ENCODE data around the gene LAMA3.

Gene LAMA3

DNA sequence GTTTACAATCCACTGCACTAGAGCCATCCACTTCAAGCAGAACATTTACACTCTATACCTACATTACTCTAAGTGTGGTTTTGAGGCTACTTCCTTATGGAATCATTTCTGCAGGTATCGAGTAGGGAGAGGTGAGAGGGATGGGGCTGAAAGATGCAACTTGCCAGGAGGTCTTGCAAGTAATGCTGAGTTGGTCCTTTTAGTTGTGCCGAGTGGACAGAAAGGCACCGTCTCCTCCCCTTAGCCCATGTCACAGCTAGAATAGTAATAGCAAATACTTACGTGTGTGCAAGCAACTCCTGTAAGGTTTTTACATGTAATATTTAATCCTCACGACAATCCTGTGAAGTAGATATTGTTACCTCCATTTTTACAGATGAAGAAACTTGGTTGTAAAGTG is 166.5 kb downstream of the LAMA3 start:
- DNase-seq, result no peak

DNA sequence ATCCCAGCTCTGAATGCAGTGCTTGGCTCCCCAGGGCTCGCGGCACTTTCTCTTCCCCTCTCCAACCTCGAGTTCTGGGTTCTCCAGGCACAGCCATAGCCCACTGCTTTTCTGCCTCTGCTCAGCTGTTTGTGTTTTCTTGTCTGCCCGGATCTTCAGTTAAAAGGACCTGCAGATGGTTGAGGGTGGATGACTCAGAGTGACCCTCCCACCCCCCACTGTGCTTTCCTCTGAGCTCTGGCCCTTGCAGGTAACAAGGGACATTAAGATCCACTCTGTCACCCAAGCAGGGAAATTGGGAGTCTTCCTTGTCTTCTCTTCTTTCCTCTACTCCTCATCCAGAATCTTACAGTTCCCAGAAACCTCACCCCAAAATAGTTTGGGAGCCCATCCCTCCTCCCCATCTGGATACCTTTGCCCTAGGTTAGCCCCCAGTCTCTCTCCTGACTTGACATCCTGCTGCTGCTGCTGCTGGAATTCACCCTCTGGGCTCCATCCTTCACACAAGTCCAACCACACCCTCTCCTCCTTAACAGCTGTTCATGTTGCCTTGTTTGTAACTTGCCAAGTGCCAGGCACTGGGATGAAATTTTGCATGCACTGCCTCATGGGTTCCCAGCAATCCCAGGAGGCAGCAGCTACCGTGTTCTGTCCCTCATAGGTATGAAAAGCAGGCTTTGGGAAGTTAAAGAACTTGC is 167.4 kb downstream of the LAMA3 start:
- DNase-seq, result no peak

DNA sequence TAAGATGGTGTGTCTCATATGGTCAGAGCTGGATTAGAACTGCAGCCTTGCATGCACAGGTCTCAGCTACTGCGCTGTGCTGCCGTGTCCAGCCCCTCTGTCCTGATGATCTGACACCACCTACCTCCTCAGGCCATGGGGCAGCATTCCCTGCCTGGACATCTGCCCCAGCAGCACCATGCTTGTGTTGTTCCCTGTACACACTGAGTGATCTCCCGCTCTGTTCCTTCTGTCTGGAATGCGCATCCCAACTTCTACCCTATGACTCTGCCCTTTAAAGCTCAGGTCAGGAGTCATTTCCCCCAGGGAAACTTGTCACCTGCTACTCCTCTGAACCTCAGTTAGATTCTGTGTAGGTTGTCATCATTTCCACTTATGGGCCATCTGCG is 167.9 kb downstream of the LAMA3 start:
- no peak for DNase-seq

DNA sequence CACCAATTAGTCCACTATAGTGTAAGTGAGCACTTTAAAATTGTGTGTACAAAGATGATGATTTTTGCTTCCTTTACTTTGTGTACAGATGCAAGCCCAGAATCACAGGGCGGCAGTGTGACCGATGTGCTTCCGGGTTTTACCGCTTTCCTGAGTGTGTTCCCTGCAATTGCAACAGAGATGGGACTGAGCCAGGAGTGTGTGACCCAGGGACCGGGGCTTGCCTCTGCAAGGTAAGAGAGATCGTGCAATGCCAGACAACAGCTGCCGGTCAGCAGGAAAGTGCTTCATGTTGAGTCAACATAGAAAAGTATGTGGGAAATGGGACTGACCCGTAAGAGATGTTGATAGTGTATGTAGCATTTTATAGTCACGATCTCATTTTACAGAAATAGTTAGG is 168.5 kb downstream of the LAMA3 start:
- DNase-seq, result no peak

DNA sequence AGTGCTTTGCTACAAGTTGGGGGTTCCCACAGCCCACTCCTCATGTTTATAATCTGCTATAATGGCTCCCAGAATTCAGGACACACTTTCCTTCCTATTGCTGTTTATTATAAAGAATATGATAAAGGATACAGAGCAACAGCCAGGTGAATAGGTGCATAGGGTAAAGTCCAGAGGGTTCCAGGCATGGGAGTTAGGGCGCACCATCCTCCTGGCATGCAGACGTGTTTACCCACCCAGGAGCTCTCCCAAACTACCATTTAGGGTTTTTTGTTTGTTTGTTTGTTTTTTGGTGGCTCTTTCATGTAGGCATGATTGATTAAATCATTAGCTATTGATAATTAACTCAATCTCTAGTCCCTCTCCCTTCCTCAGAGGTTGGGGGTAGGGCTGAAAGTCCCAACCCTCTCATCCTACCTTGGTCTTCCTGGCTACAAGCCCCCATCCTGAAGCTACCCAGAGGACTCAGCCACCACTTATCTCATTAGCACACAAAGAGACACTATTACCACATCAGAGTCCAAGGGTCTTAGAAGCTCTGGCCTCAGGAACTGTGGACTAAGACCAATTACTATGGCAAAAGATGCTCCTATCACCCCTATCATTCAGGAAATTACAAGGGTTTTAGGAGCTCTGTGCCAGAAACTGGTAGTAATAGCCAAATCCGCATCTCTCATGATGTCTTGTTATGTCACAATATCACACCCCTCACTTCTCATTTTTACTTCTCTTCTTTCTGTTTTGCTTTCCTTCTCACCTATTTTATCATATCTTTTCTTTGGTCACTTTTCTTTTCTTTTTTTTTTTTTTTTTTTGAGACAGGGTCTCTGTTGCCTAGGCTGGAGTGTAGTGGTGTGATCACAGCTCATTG is 170.4 kb downstream of the LAMA3 start:
- DNase-seq, result no peak

DNA sequence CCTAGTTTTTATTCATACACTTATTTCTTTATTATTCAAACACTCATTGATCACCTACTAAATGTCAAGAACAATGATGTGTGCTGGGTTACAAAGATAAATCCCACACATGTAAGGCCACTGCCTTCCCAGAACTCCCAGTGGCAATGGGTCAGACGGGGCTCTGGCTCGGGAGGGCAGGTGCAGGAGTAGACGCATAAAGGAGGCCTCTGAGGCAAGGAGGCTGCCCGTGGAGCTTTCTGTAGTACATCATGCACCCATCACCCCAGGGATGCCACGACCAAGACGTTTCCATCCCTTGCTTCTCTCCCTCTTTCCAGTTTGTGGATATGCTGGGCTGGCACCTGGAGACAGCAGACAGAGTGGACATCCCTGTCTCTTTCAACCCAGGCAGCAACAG is 172.1 kb downstream of the LAMA3 start:
- no peak for DNase-seq

DNA sequence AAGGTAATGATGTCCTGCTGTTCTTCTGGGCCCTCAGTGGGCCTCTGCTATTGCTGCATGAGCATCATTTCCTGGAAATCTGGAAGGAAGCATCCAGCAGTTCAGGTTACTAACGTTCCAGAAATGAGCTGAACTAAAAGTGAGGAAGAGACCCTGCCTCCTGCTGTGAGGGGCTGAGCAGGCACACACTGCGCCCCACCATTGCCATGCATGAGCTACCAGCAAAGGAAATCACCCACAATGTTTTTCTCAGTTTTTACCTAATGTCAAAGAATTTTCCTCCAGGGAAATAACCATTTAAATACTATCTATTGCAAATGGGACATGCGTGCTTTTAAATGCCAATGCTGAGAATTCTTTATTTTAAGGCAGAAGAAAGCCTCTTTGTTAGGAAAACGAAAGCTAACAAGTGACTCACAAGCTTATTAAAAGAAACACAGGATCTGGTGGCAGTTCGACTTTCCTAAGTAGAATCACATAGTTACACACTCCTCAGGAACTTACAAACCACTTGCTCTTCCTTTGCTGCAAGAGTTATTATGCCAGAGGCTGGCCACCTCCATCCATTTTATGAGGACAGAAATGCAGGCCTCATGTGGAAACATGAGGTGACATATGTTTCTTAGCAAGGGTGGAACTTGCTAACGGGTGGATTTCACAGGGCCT is 172.7 kb downstream of the LAMA3 start:
- no peak for DNase-seq

DNA sequence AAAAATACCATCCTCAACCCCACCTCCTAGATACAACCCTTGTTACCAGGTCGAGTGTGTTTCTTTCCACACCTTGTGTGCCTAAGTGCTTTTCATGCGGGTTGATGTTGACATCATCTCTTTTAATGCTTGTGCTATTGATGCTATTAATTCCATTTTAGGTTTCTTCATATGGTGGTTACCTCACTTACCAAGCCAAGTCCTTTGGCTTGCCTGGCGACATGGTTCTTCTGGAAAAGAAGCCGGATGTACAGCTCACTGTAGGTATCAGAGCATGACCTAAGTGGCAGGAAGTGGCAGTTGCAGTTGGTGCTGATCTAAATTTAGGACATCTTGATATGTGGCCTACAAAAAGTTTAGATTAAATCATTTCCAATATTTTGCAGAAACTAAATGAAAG is 175.4 kb downstream of the LAMA3 start:
- peak; percentile 55 for DNase-seq

DNA sequence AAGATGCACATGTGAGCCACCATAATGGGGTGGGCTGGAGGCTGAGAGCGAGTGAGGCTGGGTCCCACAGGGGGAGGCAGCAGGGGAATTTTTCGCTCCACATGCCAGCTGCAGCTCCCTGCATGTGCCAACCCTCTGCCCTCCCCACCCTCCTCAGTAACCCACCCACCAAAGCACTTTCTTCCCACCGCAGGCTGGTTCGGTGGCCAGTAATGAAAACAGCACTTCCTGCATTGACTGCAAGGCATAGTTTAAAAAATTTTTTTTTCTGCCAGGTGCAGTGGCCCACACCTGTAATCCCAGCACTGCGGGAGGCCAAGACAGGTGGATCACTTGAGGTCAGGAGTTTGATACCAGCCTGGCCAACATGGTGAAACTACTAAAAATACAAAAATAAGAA is 177.8 kb downstream of the LAMA3 start:
- DNase-seq, result no peak

DNA sequence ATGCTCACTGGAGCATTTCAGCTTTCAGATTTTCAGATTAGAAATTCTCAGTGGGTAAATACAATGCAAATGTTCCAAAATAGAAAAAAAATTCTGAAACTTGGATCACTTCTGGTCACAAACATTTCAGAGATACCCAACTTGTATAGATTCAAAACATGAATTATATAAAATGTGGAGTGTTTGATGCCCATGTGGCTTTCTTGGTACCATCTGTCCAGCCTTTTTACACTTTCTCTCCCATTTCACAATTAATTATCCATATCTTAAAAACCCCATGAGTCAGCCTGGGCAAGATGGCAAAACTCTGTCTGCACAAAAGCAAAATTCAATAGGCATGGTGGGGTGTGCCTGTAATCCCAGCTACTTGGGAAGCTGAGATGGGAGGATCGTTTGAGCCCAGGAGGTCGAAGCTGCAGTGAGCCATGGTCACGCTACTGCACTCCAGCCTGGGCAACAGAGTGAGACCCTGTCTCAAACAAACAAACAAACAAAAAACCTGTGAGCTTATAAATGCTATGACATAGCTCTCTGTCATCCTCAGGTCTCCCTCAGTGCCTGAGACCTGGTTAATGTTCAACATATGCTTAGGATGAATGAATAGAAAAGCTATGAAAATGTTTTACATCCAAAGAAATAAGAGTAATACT is 179.0 kb downstream of the LAMA3 start:
- no peak for DNase-seq

DNA sequence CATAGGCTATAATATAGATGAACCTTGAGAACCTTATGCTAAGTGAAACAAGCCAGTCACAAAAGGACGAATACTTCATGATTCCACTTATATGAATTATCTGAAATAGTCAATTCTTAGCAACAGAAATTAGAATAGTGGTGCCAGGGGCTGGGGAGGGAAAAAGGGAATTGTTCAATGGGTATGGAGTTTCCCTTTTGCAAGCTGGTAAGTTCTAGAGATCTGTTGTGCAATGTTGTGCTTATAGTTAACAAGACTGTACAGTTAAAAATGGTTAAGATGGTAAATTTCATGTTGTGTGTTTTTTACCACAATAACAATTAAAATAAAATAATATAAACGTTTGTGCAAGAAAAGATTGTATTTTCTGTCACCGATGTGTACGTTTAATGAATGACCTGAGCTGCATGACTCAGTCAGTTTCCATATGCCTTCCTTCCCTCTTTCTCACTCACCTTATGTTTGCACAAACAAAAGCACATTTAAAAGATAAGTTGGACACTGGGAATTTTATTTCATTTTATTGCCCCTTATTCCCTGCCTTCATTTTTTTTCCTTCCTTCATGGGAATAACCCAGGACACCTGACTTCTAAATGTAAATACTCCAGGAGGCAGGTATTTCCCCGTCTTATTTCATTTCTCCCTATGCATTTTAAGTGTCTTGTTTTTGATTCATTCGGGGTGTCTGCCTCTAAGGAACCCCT is 181.6 kb downstream of the LAMA3 start:
- no peak for DNase-seq

DNA sequence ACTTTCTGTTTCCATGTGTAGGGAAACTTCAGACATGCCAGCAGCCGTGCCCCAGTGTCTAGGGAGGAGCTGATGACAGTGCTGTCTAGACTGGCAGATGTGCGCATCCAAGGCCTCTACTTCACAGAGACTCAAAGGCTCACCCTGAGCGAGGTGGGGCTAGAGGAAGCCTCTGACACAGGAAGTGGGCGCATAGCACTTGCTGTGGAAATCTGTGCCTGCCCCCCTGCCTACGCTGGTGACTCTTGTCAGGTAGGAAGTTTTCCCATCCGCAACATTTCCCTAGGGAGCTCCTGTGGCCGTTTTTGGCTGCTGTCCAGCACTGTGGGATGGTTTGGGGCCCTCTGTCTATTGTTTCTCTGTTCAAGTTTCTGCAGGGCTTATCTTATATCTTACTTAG is 182.2 kb downstream of the LAMA3 start:
- peak; percentile 77 for DNase-seq

DNA sequence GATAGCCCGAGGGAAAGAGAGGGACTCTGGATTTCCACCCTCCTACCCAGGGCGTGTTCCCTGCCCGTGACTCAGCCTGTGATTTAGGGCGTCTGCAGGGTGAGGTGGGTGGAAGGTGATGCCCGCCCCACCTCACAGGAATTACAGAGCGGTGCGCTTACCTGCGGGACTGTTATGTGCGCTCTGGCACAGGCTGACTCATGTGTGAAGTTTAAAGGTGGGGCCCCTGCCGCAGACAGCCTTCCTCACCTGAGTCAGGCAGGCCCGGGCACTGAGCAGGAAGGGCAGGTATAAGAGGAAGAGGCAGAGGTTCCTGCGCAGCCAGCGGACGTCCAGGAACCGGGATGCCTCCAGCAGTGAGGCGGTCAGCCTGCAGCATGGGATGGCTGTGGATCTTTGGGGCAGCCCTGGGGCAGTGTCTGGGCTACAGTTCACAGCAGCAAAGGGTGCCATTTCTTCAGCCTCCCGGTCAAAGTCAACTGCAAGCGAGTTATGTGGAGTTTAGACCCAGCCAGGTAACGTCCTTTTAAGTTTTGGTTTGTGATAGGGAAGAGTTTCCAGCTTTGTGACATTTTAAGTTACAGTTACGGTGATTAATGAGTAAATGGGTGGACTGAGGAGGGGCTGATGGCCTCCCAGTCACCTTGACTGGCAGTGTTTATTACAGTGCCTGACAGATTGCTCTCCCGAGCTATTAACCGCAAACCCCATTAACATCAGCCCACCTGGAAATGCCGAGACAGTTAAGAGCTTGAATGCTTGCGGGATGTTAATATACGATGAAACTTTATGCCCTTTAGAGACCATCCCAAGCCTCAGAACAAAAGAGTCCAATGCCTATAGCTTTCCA is 183.7 kb downstream of the LAMA3 start:
- peak; percentile 47 for DNase-seq

DNA sequence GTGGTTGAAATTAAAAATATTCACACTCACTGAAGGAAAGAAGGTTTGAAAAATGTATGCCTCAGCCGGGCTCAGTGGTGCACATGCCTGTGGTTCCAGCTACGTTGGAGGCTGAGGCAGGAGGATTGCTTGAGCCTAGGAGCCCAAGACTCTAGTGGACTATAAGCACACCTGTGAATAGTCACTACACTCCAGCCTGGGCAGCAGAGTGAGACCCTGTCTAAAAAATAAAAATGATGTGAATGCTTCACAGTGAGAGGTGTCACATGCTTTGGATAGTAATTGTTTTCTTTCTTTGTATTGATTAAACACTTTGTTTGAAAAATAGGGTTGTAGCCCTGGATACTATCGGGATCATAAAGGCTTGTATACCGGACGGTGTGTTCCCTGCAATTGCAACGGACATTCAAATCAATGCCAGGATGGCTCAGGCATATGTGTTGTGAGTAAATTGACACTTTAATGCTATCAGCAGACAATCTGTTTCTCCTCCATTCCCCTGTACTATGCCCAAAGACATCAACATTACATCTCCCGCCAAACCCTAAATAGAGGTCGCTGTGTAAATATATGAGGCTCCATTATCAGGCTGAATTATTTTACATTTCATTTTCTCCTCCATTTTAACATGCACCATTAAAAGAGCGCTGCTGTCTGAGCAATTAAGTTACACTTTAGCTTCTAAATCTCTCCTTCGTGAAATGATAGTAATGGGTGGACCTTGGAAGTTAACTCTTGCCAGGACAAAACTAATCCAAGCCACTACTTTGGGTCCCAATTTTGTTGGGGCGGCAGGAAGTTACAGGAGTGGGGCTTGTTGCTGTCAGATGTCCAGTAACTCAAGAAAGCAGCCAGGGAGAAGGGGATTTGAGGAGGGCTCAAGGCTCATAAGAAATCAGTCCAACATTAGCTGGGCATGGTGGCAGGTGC is 187.0 kb downstream of the LAMA3 start:
- no peak for DNase-seq

DNA sequence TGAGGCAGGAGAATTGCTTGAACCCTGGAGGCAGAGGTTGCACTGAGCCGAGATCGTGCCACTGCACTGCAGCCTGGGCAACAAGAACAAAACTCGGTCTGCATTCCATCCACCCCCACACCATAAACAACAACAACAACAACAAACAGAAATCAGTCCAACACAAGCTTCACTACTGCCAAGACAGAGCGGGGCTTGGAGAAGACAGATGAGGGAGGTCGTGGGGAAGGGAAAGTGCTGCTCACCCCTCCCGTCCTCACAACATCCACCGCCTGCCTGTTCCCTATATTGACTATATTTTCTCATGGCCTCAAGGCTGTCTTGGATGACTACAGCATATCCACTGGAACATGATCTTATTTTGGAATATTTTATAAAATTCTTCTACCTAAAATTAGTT is 187.7 kb downstream of the LAMA3 start:
- no peak for DNase-seq

DNA sequence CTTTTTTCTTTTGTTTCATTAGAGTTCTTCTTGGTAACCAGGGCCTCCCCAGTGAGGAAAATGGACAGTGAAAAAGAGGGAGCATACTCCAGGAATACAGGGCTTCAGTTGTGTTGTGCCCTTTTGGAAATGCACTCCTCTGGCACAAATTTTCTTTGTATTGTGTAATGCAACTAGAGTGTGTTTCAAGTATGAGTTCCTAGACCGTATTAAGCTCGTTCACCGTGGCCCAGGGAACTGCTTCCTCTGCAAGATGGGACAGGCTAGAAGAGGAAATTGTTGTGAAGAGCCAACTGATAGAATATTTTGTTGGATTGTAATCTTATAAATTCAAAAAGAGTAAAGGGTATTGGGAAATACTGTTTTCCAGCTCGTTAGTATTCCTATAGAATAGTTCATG is 188.1 kb downstream of the LAMA3 start:
- no peak for DNase-seq

DNA sequence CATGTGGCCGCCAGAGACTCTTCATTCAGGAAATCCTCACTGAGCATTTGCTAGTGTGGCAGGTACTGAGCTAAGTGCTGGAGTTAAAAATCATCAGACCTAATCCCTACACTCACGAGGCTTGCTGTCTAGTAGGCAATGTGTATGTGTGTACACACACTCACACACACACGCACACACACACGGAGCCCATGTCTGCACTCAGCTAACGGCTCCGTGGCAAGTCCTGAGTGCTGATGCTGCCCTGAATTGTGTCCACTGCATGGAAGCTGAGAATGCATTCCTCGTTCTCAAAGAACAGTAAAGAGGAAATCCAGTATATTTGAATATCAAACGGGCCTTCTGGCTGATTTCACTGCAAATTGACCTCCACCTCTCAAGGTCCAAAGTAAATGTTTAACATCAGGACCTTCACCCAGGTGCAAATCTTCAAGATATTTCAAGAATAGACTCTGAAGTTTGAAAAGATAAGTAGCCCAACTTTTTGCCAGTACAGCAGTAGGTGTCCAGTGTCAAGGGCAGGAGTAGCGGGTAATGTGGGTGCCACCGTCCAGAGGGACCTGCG is 189.2 kb downstream of the LAMA3 start:
- no peak for DNase-seq

DNA sequence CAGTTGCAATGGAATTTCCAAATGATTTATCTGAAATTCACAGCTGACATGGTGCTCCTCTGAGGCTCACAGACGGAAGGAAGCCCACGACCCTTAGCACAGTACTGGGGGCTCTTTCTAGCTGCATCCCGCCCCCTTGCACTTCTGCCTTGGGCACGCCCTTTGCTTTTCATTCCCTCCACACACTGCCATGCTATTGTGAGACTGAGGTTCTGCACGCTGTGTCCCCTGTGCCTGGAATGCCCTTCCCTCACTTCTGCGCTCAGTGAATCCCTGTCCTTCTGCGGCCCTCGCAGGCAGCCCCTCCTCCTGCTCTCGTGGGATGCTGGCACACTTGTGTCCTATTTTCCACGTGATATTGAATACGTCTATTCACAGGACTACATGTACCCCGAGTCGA is 189.9 kb downstream of the LAMA3 start:
- DNase-seq, result no peak

DNA sequence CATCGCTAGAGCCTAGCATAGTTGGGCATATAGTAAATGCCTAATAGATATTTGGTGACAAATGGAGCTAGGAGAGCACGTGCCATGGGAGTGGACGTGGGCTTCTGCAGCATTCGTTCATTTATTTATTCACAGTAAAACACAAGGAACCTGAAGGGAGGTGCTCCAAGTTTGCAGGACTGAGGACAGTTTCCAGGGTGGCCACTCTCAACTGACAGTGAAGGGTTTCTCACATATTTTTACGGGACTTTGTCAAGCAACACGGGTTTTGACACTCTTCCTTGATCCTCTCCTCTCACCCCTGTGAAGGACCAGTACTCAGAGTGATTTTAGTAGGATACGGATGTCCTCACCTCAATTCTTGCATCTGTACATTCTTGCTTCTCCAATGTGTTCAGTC is 190.3 kb downstream of the LAMA3 start:
- DNase-seq, result no peak

DNA sequence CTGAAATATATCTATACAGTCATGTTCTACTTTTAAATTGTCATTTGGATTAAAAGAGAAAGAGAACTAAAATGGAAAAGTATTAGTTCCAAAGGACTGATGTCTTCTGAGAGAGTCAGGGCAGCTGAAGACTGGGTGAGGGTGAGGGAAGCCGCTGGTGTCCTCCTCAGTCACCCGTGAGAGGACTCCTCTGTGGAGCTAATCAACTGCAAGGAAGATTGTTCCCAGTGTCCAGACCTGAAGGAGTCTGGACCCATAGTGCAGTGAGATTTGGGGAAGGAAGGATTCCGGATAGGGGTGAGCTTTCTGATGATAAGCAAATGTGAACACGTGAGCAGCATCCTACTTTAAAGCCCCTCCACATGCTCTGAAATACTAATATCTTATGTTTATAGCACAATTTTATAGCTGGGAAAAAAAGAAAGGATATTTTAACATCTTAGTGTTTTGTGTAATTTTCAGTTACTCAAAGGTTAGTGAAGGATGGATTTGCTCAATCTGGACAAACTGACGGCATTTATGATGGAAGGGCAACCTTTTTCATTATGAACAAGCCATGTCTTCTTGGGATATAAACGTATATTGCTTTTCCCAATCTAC is 190.8 kb downstream of the LAMA3 start:
- no peak for DNase-seq
